Mammary epithelial cell (primary cell): ENCODE measurements around the gene AVPR2.

Experiments
- EZH2 ChIP-seq: IDR thresholded peaks from 2 replicates; pipeline ENCODE4 v1.6.1; 2012; ENCODE audit warnings: low read length, inconsistent platforms, borderline replicate concordance
- TF ChIP-seq, protein P1 (sequence below), 2 donors: IDR thresholded peaks in 1 of 2; conservative IDR thresholded peaks in 1 of 2; 2 replicates each; pipeline ENCODE4 v1.5.1; 2011 to 2012; ENCODE audit warnings: inconsistent platforms in 2 of 2, low read length in 2 of 2, mild to moderate bottlenecking in 2 of 2, control low read depth in 1 of 2, low read depth in 1 of 2; ENCODE audit not compliant: insufficient read depth in 1 of 2; ENCODE audit errors: extremely low read depth in 1 of 2

GRCh38 chrX:153862369-153863250 is 41.9 kb upstream of the AVPR2 start:
- TF ChIP-seq, protein P1, sequence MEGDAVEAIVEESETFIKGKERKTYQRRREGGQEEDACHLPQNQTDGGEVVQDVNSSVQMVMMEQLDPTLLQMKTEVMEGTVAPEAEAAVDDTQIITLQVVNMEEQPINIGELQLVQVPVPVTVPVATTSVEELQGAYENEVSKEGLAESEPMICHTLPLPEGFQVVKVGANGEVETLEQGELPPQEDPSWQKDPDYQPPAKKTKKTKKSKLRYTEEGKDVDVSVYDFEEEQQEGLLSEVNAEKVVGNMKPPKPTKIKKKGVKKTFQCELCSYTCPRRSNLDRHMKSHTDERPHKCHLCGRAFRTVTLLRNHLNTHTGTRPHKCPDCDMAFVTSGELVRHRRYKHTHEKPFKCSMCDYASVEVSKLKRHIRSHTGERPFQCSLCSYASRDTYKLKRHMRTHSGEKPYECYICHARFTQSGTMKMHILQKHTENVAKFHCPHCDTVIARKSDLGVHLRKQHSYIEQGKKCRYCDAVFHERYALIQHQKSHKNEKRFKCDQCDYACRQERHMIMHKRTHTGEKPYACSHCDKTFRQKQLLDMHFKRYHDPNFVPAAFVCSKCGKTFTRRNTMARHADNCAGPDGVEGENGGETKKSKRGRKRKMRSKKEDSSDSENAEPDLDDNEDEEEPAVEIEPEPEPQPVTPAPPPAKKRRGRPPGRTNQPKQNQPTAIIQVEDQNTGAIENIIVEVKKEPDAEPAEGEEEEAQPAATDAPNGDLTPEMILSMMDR (conservative IDR thresholded peaks at IDR 0.05 in 1 of 2, IDR thresholded peaks at IDR 0.05 in 1 of 2; ENCODE audit: extremely low read depth in 1 of 2, insufficient read depth in 1 of 2, low read depth in 1 of 2, low read length in 2 of 2), result no peak
- no peak for TF ChIP-seq EZH2
